Activated CD4-positive, alpha-beta T cell treated with anti-CD3 and anti-CD28 coated beads for 36 hours (primary cell): ENCODE data around the gene TPRA1. TPM values are rescaled to one million over a fixed set of nuclear protein-coding genes. Genes with fewer than 3 reads are reported as not detected.

Experiments
- ATAC-seq: fragments of 200-7000 bp; cut with Tn5 transposase; one replicate; pipeline ENCODE4 v1.10.0; 2021; ENCODE audit warnings: mild to moderate bottlenecking, moderate library complexity
- CTCF ChIA-PET: fragments of 350-600 bp; sonication (Branson Sonifier 250); formaldehyde crosslinking; loops from one replicate; lab custom pipeline; 2021; ENCODE audit warnings: antibody characterized with exemption; lab: Charles Lee
- POLR2A ChIA-PET: fragments of 350-600 bp; sonication (Branson Sonifier 250); formaldehyde crosslinking; loops from one replicate; lab custom pipeline; 2021; ENCODE audit warnings: antibody characterized with exemption, inconsistent platforms; lab: Charles Lee
- DNase-seq: peaks from one replicate; pipeline ENCODE4 v3.0.0-alpha.2; 2020
- H3K27ac Mint-ChIP-seq: one replicate; pipeline ENCODE4 v1.8.0; 2021; ENCODE audit warnings: mixed read lengths
- H3K27me3 Mint-ChIP-seq: one replicate; pipeline ENCODE4 v1.8.0; 2021; ENCODE audit warnings: mixed read lengths
- H3K36me3 Mint-ChIP-seq: one replicate; pipeline ENCODE4 v1.8.0; 2021; ENCODE audit warnings: low read depth, mixed read lengths
- H3K4me1 Mint-ChIP-seq: one replicate; pipeline ENCODE4 v1.8.0; 2021; ENCODE audit warnings: mixed read lengths
- H3K4me3 Mint-ChIP-seq: one replicate; pipeline ENCODE4 v1.8.0; 2021; ENCODE audit warnings: mild to moderate bottlenecking, moderate library complexity, mixed read lengths
- H3K9me3 Mint-ChIP-seq: one replicate; pipeline ENCODE4 v1.8.0; 2021; ENCODE audit warnings: low read depth, mixed read lengths
- intact Hi-C, 2 experiments: fragments of 100-400 bp; cut with DNase I in 1 of 2; cut with micrococcal nuclease in 1 of 2; formaldehyde crosslinking; loops; one replicate each; pipeline versions ENCODE4 v1.14.2 to v1.15.1; 2022 to 2024; cut with DNase I, micrococcal nuclease
- total RNA-seq, 2 experiments: library from RNA; stranded (reverse); gene quantifications; one replicate each; pipeline ENCODE4 v1.2.3, GENCODE V29; 2021

The TPRA1 gene
- total RNA-seq, 2 experiments from 2014 or later, result 22.5 to 24.8 TPM

DNA sequence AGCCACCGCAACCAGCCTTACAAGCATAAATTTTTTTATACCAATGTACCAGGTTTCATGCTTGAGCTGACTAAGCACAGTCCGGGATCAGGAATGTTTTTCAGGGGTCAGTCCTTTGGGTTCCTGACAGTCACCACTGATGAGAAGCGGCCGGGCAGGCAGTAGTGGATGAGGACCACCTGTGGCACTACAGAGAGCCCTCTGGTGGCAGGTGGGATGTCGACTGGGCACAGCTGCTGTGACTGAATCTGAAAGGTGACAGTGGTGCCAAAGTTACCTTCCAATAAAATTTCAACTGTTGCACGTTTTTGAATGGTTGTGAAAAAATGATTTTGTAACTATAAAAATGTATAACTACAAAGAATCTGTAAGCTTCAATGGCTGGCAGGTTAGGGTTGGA lies 34.0 kb downstream of the TPRA1 start:
- H3K27ac Mint-ChIP-seq, result no peak overlapping the region
- DNase-seq (no peak), ATAC-seq (no peak)
- peaks cover 3% of the 10 kb centered on the region for H3K4me1 Mint-ChIP-seq
- H3K27me3 Mint-ChIP-seq, result peaks cover 2% of the 10 kb centered on the region
- intact Hi-C loops, result no loop called here
- peaks cover 11% of the 10 kb centered on the region for H3K9me3 Mint-ChIP-seq
- POLR2A ChIA-PET, result no interaction called here
- no peak overlapping the region for H3K4me3 Mint-ChIP-seq
- CTCF ChIA-PET, result no interaction called here
- peaks cover 2% of the 10 kb centered on the region for H3K36me3 Mint-ChIP-seq

DNA sequence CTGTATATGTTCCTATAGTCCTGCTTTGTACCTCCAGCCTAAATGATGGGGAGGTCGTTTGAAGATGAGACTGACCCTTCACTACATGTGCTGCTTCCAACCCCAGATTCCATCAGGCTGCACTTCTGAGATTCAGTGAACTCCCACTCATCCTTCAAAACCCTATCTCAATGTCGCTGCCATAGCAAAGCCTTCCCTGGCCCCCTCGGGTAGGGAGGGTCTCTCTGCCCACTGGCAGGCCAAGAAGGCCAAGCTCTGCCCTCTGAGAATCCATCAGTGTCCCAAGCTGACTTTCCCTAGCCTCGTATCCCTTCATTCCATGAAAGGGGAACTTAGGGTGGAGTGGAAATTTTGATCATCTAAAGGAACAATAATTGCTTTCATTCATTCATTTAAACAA lies 35.4 kb downstream of the TPRA1 start:
- DNase-seq (no peak), ATAC-seq (no peak)
- intact Hi-C loops, result no loop called here
- no peaks in the 10 kb centered on the region for H3K36me3 Mint-ChIP-seq
- H3K4me3 Mint-ChIP-seq, result no peak overlapping the region
- no peak overlapping the region for H3K27ac Mint-ChIP-seq
- ChIA-PET CTCF (interaction anchor here (0.6 to 0.8 kb wide), 2 partner anchors 368 to 495 kb away, joined by 3 to 4 read pairs; no protein-coding TSS in a partner anchor), POLR2A (no interaction called here)
- H3K27me3 Mint-ChIP-seq, result peaks cover 2% of the 10 kb centered on the region
- peaks cover under 1% of the 10 kb centered on the region for H3K4me1 Mint-ChIP-seq
- H3K9me3 Mint-ChIP-seq, result peaks cover 5% of the 10 kb centered on the region

DNA sequence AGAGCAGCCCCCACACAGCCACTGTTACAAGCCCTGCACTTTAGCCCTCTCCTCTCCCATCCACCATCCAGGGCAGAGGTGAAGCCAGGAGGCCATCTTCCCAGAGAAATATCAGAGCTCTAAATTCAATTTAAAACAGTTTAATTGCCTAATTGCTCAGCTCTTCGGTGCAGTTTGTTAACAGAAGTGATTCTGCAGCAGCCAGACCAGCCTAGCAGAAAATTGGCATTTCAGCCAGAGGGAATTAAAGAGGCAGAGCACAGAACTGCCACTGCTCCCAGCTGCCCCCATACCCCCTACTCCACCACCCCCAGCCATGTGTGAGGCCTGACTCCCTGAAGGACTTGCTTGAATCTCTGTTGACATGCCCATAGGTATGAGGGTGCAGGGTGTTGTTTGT lies 38.5 kb downstream of the TPRA1 start:
- DNase-seq, result no peak
- H3K4me3 Mint-ChIP-seq, result no peak overlapping the region
- no peaks in the 10 kb centered on the region for H3K36me3 Mint-ChIP-seq
- CTCF ChIA-PET, result interaction anchor here (0.6 to 1.3 kb wide), 2 partner anchors 23 to 1493 kb away, joined by 3 read pairs; no protein-coding TSS in a partner anchor
- no peak for ATAC-seq
- intact Hi-C loops, result no loop called here
- POLR2A ChIA-PET, result no interaction called here
- H3K27me3 Mint-ChIP-seq, result peaks cover 4% of the 10 kb centered on the region
- H3K27ac Mint-ChIP-seq, result no peak overlapping the region
- peaks cover 5% of the 10 kb centered on the region for H3K4me1 Mint-ChIP-seq
- no peaks in the 10 kb centered on the region for H3K9me3 Mint-ChIP-seq

DNA sequence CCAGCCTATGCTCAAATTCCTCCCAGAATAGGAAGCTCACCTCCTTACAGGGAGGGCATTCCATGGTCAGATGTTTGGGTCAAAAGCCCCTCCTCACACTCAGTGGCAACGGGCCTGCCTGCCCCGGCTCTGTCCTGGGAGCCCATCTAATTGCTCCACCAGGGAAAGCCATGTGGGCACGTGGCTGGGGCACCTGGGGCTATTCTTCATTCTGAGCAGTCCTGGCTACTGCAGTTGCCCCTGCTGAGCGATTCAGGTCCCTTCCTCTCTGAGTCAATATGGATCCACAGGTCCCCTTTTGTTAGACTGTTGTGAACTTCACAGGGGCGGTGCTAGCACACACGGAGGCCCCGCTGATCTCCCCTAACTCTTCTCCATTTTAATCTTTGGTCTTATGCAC lies 39.4 kb downstream of the TPRA1 start:
- ATAC-seq (no peak), DNase-seq (no peak)
- Mint-ChIP-seq H3K36me3 (no peaks in the 10 kb centered on the region), H3K4me1 (peaks cover 10% of the 10 kb centered on the region), H3K9me3 (no peaks in the 10 kb centered on the region), H3K4me3 (no peak overlapping the region), H3K27me3 (peaks cover 4% of the 10 kb centered on the region), H3K27ac (no peak overlapping the region)
- ChIA-PET CTCF (no interaction called here), POLR2A (no interaction called here)
- intact Hi-C loops, result no loop called here

DNA sequence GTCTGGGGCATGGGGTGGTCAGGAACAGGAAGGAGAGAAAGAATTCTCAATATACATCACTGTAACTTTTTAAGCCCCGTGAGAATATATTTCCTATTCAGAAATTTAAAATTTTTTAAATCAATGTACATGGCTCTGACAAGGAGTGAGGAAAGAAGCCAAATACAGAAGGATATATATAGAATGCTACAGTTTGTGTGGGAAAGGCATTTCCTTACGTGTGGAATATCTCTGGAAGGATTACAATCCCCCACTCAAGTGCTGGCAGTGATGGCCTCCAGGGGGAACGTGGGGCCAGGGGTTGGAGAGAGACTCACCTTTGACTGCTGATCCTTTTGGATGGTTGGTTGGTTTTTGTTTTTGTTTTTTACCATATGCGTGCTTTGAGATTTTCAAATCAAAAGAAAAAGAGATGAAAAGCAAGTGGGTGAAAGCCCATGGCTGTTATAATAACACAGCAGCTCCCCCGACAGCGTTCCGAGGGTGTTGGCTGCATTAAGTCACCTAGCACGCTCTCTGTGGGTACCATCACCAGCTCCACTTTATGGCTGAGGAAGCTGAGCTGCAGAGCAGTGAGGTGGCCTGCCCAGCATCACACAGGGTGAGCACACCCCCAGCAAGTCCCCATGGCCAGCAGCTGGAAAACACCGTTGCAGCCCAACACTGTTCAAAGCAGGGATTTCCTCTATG lies 39.9 kb downstream of the TPRA1 start:
- DNase-seq (no peak), ATAC-seq (no peak)
- intact Hi-C loops, result no loop called here
- H3K9me3 Mint-ChIP-seq, result no peaks in the 10 kb centered on the region
- H3K27me3 Mint-ChIP-seq, result peaks cover 4% of the 10 kb centered on the region
- peaks cover 10% of the 10 kb centered on the region for H3K4me1 Mint-ChIP-seq
- no peak overlapping the region for H3K4me3 Mint-ChIP-seq
- POLR2A ChIA-PET, result no interaction called here
- CTCF ChIA-PET, result interaction anchor here (0.6 kb wide), 1 partner anchor 146 kb away, joined by 3 read pairs; no protein-coding TSS in a partner anchor
- no peaks in the 10 kb centered on the region for H3K36me3 Mint-ChIP-seq
- H3K27ac Mint-ChIP-seq, result no peak overlapping the region

DNA sequence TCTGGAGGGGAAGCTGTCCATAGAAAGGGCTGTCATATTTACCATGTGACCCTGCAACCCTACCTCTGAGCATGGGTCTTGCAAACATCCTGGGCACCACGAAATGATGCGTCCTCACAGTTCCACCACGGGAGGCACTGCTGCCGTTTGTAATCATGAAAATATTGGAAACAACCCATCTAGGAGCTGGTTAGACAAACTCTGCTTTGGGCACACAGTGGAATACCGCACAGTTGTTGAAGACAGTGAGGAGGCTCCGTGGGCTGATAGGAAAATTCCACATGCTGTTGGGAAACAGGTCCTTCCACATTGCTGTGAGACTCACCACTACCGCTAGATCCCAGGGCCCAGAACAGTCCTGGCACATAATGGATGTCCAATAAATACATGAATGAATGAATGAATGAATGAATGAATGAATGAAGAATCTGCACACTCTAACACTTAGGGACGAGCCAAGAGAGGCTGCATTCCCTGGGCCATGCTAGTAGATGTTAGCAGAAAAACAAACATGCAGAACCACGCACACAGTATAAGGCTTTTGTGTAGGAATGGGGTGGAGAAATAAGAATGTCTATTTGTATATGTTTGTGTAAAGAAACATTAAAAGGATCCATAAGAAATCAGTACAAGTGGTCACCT lies 40.6 kb downstream of the TPRA1 start:
- intact Hi-C loops, result loop anchor here (5.0 to 10.0 kb wide), 6 partner anchors 145 to 1025 kb away; partner anchors contain the start of genes CHCHD6 (in 1 of the 2), CHST13 (in 1 of the 2) and PLXNA1 (in 1 of the 2)
- Mint-ChIP-seq H3K27me3 (peaks cover 4% of the 10 kb centered on the region), H3K36me3 (no peaks in the 10 kb centered on the region), H3K4me1 (peaks cover 10% of the 10 kb centered on the region), H3K27ac (no peak overlapping the region), H3K9me3 (no peaks in the 10 kb centered on the region), H3K4me3 (no peak overlapping the region)
- ATAC-seq (no peak), DNase-seq (no peak)
- CTCF ChIA-PET, result interaction anchor here (0.6 to 1.5 kb wide), 5 partner anchors 13 to 467 kb away, joined by 3 to 6 read pairs (median 3); no protein-coding TSS in a partner anchor
- POLR2A ChIA-PET, result no interaction called here

DNA sequence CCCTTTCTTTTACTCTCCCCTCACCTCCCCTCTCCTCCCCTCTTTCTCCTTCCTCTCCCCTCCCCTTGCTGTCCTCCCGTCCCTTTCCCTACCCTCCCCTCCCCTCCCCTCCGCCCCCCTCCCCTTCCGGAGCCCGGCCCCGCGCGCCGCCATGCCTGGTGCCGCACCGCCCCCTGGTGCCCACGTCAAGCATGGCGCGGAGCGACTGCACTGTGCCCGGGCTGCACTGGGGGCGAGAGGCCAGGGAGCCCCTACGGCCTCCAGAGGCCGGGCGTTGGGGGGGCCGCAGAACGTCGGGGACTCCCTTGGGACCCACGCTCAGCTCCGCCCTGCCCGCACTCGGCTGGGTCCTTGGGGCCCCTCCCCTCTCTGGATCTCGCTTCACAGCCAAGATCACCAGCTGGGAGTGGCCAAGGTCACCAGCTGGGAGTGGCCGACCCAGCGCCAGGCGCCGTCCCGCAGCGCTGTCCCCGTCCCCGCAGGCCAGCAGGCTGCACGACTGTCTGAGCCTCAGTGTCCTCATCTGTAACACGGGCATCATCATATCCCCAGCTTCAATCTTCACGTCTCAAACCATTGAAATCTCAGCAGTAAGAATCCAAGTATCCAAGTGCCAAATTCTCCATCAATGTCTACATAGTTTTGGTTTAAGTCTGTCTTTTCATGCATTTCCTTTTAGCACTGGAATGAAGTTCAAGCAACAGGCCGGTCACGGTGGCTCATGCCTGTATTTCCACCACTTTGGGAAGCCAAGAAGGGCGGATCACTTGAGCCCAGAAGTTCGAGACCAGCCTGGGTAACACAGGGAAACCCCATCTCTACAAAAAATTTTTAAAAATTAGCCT lies 42.5 kb downstream of the TPRA1 start:
- POLR2A ChIA-PET, result no interaction called here
- CTCF ChIA-PET, result interaction anchor here (0.5 to 3.9 kb wide), 13 partner anchors 10 to 1431 kb away, joined by 3 to 17 read pairs (median 3); no protein-coding TSS in a partner anchor
- ATAC-seq (peak; percentile 89), DNase-seq (peak; percentile 89)
- H3K27me3 Mint-ChIP-seq, result peaks cover 4% of the 10 kb centered on the region
- H3K9me3 Mint-ChIP-seq, result no peaks in the 10 kb centered on the region
- H3K27ac Mint-ChIP-seq, result peak overlapping the region; percentile 29
- no peaks in the 10 kb centered on the region for H3K36me3 Mint-ChIP-seq
- intact Hi-C loops, result loop anchor here (1.0 to 10.0 kb wide), 12 partner anchors 63 to 1026 kb away; partner anchors contain the start of genes PLXNA1 (in 2 of the 2), CHCHD6 (in 1 of the 2) and CHST13 (in 1 of the 2)
- peak overlapping the region; percentile 70 for H3K4me3 Mint-ChIP-seq
- peaks cover 10% of the 10 kb centered on the region for H3K4me1 Mint-ChIP-seq

DNA sequence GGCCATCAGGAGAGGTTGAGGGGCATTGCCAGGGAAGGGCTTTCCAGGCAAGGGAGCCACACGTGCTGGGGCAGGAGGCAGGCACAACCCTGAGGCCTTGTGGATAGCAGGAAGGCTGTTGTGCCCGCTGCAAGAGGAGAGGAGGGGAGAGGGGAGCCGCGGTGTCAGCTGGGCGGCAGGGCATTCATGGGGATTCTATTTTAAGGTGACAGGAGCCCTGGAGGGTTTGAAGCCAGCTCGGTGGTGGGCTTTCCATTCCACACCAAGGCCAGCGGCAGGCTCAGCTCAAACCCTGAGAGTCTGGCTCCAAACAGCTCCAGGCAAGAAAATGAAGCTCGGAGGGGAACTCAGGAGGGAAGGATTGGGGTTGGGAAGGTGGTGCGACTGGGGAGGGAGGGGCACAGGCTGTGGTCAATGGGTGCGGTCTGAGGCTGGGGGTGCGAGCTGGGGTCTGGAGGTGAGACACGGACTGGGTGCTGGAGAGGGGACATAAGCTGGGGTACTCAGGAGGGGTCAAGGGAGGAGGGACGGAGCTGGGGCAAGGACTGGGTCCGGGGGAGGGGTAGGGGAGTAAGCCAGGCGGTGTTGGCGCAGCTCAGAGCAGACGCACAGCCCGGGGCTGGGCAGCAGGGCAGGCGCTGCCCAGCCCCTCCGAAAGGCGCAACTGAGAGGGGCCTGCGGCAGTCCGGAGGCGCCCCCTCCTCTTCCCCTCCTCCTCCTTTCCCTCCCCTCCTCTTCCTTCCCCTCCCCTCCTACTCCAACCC lies 43.4 kb downstream of the TPRA1 start:
- no peak for ATAC-seq
- H3K36me3 Mint-ChIP-seq, result no peaks in the 10 kb centered on the region
- no peaks in the 10 kb centered on the region for H3K9me3 Mint-ChIP-seq
- peak overlapping the region; percentile 48 for H3K4me3 Mint-ChIP-seq
- POLR2A ChIA-PET, result no interaction called here
- no peak for DNase-seq
- CTCF ChIA-PET, result interaction anchor here (0.5 to 3.9 kb wide), 13 partner anchors 11 to 1430 kb away, joined by 3 to 17 read pairs (median 5); no protein-coding TSS in a partner anchor
- H3K27ac Mint-ChIP-seq, result no peak overlapping the region
- H3K27me3 Mint-ChIP-seq, result peaks cover 2% of the 10 kb centered on the region
- peaks cover 10% of the 10 kb centered on the region for H3K4me1 Mint-ChIP-seq
- intact Hi-C loops, result loop anchor here (1.0 to 10.0 kb wide), 12 partner anchors 62 to 1025 kb away; partner anchors contain the start of genes PLXNA1 (in 2 of the 2), CHCHD6 (in 1 of the 2) and CHST13 (in 1 of the 2)

DNA sequence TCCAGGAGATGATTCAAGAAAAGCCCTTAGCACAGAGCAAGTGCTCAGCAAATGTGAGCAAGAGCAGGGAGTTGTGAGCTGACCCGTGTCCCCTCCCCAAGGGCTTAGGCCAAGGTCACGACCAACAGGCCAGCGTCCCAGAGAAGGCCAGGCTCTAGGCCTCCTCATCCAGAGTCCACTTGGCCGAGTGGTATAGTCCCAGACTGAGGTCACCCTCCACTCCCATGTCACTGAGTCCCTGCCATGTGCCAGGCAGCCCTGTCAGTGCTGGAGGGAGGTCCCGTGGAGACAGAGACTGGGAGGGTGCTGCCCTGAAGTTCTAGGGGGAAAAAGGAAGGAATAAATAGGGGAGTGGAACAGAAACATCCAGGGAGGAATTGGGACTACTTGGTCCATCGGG lies 44.0 kb downstream of the TPRA1 start:
- Mint-ChIP-seq H3K27me3 (peaks cover 2% of the 10 kb centered on the region), H3K9me3 (no peaks in the 10 kb centered on the region), H3K4me3 (peak overlapping the region; percentile 48), H3K4me1 (peaks cover 10% of the 10 kb centered on the region), H3K36me3 (no peaks in the 10 kb centered on the region), H3K27ac (no peak overlapping the region)
- ATAC-seq, result no peak
- CTCF ChIA-PET, result interaction anchor here (0.8 to 3.9 kb wide), 11 partner anchors 22 to 1024 kb away, joined by 3 to 17 read pairs (median 4); no protein-coding TSS in a partner anchor
- no peak for DNase-seq
- intact Hi-C loops, result loop anchor here (2.0 to 10.0 kb wide), 8 partner anchors 62 to 1022 kb away; partner anchors contain the start of genes PLXNA1 (in 2 of the 2), CHCHD6 (in 1 of the 2) and CHST13 (in 1 of the 2)
- POLR2A ChIA-PET, result no interaction called here
